WI38 (cell line): Measurements from ENCODE around the gene ABLIM1.

Experiments used
- H3K4me3 ChIP-seq: 2 replicates; pipeline ENCODE4 v1.5.1; 2011; ENCODE audit warnings: low read depth, mild to moderate bottlenecking, control low read depth, low read length
- CTCF ChIP-seq: IDR thresholded peaks from 2 replicates; pipeline ENCODE4 v1.5.1; 2012; ENCODE audit warnings: low read depth, mild to moderate bottlenecking, control low read depth, low read length

Gene ABLIM1

GRCh38 chr10:114654822-114655575, 3.1 kb downstream of the ABLIM1 start:
- no peak overlapping the region for H3K4me3 ChIP-seq

GRCh38 chr10:114653926-114654325, 4.1 kb downstream of the ABLIM1 start:
- no peak for TF ChIP-seq CTCF
- H3K4me3 ChIP-seq, result no peak overlapping the region

More at GRCh38 chr10:114654822-114655575, 3.1 kb downstream of the ABLIM1 start:
- no peak for TF ChIP-seq CTCF

- no peak for TF ChIP-seq CTCF
- H3K4me3 ChIP-seq, result no peak overlapping the region
Observed at GRCh38 chr10:114652402-114653368, 5.4 kb downstream of the ABLIM1 start.

- TF ChIP-seq CTCF, result no peak
- H3K4me3 ChIP-seq, result no peak overlapping the region
Observed at GRCh38 chr10:114650831-114651230, 7.2 kb downstream of the ABLIM1 start.

GRCh38 chr10:114650266-114650665, 7.8 kb downstream of the ABLIM1 start:
- H3K4me3 ChIP-seq, result no peak overlapping the region
- no peak for TF ChIP-seq CTCF

GRCh38 chr10:114649217-114649903, 8.7 kb downstream of the ABLIM1 start:
- H3K4me3 ChIP-seq, result no peak overlapping the region
- no peak for TF ChIP-seq CTCF
